ENCODE measurements around the gene STUM.

STUM gene

DNA sequence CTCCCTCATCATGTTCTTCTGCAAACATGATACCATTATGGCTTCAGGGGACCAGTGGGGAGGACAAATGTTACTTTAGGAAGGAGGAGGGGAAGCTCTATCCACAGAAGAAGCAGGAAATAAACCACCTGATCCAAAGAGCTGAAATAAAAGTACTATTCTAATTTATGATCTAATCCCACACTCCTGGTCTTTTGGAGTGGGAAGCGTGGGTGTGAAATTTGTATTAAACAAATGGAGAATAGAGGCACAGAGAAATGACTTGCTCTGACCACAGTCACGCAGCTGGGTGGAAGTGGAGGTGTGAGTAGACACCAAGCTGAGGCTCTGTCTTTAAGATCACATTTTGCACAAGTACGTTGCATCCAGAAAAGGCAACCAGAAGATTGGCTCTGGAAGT, 14.5 kb upstream of the STUM start:
- DNase-seq = no peak

DNA sequence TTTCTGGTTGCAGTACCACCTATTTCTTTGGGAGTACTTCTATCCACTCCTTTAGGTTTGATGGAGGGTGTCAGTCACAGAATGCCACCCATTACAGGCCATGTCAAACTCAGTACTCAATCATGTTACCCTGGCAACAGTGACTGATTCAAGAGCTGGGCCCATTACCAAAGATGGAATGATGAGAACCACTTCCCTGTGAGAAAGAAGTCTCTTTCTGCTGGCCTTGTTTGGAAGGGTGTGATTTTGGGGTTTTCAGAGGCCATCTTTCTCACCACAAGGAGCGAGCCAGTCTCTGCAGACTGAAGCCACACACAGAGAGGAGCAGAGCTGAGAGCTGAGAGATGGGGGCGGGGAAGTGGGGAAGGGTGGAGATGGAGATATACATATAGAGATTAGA, 13.9 kb upstream of the STUM start:
- no peak for DNase-seq

DNA sequence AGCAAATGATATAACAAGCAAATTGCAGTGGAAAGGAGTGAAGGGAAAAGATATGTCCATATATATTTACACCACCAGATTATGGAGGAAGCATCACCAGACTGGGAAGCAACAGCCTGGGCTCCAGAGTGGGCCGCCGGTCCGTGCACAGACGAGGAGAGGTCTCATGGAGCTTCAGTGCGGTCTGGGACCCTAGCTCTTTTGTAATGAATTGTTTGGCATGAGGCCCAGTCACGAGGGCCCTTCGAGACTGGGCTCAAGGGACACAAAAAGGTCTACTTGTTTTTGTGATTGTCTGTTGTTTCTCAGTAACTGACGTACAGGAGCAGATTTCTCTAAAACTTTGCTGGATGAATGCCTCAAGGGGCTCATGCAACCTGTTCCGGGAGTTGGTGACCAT, 12.9 kb upstream of the STUM start:
- DNase-seq = no peak

DNA sequence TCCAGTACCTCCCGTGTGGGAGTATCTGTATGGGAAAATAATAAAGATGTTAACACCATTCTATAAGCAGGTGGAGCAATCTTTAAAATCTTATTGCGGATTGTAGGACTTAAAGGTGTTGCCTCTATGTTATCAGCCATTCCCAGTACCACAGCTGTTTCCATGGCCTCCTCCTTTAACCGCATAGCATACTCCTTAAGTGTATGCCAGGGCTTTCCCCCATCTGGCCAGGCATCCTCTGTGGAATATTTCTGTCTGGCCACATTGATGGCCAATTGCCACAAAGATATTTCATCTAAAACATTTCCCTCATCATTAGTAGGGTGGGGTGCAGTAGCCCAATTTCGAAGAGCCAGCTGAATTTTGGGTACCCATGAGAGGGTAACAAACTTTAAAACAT, 7.3 kb upstream of the STUM start:
- no peak for DNase-seq

DNA sequence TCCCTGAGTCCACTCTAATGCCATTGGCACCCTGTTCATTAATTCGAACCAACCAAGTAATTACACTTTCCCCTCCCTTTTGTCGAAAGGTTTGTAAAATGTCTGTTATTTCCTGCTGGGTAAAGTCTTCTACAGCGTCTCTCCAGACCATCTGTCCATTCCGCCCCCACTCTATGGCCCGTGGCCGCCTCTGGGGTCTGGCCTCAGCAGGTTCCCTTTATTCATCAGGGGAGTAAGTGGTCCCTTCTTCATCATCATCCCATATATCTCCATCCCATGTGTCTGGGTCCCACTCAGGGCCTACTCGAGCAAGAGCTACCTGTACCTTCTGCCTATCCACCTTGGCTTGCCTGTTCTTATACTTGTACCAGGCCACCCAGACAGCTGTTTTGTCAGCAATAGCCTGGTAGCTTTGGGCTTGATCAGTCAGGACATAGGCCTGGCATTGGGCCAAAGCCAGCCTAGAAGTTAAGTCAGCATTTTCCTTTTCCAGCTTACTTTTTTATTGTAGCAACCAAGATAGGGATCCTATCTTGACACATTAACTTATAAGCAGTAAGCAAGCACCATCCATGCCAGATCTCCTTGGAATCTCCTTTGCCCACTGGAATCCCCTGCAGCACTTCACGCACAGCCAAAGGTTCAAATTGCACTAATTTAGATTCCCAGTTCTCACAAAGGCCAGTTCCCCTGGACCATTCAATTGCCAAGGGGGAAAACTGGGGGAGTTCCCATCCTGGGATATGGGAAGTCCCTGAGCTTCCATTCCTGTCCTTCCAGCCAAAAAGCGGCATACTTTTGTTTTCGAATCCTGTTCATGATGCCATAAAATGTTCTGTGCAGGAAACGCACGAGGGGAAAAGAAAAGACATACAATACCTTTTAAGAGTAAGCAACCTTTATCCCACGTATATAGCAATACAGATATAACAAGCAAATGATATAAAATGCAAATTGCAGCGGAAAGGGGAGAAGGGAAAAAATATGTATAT, 6.6 kb upstream of the STUM start:
- DNase-seq = no peak

DNA sequence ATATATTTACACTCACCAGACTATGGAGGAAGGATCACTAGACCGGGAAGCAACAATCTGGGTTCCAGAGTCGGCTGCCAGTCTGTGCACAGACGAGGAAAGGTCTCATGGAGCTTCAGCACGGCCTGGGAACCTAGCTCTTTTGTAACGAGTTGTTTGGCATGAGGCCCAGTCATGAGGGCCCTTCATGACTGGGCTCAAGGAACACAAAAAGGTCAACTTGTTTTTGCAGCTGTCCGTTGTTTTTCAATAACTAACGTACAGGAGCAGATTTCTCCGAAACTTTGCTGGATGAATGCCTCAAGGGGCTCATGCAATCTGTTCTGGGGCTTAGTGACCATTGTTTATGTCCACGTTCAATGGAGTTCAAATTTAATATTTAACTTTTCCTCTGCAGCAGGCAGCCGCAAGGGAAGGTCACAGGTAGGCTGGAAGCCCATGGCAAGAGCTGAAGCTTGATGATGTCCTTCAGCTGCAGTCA, 5.9 kb upstream of the STUM start:
- DNase-seq = no peak

DNA sequence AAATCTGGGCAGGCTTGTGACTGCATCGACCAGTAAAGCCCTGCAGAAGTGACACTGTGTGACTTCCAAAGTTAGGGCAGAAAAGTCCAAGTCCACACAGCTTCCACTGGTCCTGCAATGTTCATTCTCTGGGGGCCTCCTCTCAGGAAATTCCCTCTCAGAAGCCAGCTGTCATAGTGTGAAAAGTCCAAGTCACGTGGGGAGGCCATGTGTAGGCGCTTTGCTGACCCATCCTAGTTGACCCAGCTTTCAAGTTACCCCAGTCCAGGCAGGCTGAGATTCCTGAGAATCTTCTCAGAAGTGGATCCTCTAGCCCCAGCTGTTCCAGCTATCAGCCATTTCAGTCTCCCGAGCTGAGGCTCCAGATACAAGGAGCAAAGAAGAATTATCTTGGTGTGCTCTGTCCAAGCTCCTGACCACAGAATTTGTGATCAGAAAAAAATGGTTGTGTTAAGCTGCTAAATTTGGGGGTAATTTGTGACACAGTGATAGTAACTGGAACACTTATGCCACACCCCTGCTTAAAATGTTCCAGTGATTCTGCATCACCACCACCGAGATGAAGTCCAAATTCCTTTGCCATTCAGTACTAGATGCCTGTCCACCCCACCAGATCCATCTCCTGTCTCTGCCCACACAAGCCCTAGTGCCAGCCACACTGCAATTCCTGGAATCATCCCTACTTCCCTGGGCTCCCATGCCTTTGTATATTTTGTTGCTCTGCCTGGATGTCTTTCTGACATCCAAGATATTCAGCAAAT, 2.5 kb upstream of the STUM start:
- DNase-seq = no peak

DNA sequence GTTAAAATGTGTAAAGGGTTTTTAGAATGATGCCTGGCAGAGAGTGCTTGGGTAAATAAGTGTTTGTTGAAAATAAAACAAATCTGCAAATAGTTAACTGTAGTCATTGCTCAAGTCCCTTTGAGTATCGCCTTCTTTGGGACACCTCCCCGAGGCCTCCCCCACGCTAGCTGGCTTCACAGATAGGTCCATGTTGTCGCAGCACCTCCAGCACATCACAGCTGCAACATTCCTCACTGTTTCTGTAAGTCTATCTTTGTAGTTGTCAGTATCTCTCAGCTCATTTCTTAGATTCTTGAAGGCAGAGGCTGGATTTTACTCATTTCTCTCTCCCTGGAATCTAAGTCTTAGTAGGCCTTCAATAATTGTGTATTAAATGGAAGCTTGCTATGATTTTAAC, 1.6 kb upstream of the STUM start:
- no peak for DNase-seq

DNA sequence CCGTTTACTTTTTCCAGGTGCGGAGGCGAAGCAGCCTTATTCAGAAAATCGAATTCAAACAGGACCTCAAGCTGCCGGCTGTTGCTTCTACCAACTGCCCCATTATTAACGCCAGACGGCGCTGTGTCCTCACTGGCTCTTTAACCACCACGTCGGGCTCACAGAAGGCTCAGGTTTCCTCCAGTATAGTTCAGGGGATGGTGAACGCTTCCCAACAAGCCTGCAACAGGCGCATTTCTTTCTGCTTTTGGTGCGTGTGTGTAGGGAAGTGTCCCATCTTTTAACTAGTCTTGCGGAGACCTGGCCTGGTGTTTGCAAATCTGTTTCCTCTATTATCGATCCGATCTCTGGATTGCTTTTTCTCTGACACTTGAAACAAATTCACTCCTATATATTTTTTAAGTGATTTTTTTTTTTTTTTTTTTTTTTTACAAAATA, 791 bp upstream of the STUM start:
- DNase-seq = peak; percentile 80

DNA sequence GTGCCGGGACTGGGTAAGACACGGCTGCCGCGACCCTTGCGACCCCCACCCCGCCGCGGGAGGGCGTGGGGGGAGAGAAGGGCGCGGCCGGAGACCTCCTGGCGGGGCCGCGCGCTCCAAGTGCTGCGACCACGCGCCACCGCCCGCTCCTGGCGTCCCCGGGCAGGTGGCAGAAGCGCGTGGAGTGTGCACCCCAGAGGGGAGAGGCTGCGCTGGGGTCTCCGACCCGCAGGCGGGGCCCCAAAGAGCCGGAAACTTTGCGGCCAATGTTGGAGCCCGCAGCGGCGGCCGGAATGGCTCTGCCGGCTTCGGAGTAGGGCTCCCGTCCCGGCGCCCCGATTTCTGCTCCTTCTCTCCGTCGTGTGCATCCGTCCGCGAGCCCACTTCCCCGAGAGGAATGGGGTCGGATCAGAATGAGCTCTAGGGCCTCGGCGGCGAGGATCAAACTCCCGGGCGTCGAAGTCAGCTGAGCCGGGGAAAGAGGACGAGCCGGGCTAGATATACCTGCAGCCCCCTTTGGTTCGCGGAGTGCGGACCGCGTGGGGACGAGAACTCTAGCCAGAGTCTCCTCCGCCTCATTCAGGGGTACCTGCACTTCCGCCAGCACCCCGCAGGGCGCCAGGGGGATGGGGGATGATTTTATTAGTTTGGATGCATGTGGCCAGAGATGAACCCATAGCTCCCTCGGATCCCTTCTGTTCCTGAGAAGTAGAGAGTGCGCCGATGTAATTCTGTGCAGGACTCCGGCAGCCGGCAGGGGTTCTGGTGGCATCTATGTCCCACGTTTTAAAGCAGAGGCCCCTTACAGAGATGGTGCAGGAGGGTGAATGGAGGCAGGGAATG, 751 bp downstream of the STUM start:
- DNase-seq = no peak

DNA sequence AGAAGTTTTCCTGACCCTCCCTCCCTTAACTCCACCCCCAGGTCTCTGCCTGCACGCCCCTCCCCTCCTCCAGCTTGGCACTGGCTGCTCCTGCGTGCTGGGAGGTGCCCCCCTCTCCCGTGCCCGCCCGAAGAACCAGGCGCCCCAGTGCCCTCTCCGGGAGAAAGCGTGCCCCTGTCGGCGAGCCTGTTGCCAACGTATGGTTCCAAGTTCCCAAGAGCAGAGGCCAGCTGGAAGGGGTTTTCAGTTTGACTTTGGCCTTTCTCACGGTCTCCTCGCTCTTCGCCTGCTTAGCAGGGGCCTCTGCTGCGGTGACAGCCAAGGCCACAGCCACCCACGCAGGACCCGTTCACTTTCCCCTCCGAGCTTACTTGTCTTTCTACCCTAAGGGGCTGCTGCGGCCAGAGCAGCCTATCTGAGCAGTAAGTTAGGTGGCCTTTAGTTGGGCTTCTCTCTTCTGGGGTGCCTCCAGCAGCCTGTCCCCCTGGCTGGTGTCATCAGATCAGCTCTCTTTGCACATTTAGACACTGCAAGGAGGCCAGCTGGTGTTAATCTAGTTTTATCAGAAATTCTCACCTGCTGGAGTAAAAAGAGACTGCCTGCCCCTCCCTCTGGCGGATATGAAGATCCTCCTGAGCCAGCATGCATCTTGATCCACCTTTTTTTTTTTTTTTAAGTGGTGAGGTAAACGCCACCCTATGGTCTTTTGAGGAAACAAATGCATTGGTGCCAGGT, 1.5 kb downstream of the STUM start:
- DNase-seq = no peak

DNA sequence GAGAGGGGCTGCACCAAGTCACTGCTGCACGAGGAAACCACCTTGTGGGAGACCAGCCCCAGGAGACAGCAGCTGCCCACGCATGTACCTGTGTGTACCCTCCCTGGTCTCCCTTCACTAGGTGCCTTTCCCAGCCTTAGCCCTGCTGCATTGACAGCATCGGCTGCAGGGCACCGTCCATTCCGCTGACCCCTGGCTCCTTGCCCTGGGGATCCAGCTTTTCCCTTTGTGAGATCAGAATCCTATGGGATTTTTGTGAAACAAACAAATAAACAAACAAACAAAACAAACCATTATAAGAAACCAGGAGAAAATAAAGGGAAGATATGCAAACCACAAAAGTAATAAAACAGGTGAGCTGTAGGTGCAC, 2.1 kb downstream of the STUM start:
- DNase-seq = no peak

DNA sequence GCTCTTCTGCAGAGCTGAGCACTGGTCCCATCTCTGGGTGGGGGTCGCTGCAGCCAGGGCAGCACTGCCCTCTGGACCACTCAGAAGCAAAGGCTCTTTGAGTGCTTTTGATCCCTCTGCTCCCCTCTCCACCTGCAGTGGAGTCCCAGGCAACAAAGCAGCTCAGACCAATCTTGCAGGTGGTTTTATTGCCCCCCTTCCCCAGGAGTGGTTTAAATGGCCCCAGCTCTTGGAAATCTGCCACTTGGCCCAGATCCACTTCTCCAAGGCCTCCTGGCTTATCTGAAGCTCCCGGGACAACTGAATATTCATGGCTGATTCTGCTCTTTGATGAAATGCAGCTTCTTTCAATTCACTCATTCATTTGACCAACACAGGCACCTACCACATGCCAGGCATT, 2.7 kb downstream of the STUM start:
- no peak for DNase-seq

DNA sequence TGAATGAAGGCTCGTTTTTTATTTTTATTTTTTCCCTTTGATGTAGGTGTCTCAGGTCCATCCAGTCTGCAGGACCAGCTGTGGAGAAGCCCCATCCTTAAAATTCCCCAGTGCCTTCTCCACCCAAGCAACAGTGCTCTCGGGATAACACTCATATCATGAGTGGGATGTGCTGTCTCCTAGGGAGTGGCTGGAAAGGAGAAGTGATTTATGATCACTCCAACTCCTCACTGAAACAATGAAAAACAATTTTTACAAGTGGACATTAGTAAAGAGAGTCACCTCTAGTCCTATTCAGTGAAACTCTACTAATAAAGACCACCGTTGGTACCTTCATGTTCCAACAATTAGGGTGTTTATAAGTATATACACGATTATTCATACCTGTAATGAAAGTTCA, 3.5 kb downstream of the STUM start:
- DNase-seq = no peak

DNA sequence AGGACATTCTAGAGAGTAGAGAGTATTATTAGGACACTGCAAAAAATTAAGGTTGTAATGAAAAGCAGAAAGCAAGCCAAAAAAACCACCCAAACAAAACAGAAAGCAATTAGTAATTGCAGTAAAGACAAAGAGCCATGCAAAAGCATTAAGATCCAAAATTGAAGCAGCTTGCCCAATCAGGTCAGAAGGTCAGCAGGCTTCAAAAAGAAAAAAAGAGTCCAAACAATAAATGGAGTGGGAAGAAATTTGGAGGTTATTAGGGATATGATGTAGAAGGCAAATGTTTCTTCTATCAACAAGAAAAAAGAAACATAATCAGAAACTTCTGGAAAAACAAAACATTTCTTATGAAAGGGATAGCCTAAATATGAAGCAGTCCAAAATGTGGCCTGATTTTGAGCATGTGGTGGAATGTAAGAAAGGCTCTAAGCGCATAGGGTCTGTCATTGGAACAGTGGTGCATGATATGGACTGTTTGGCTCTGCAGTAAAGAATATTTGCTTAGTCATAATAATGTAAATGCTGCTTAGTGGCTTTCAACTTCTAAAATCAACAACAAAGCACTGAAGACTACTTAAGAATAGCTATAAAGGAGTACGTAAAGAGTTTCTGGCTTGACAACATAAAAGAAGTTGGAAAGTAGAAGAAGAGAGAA, 4.8 kb downstream of the STUM start:
- DNase-seq = no peak

DNA sequence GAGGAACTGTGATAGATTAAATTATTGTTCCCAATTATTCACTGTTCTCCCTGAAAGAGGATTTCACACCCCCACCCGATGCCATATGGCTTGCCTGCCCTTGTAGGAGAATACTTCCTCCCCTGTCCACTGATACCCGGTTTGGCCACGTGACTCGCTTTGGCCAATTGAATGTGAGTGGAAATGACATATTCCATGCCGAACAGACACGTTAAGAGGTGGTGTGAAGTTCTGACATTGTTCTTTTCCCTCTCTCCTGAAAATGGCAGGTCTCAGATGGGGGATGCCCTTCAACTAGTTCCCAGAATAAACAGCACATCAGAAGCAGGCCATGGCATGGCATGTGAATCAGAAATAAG, 5.3 kb downstream of the STUM start:
- no peak for DNase-seq

DNA sequence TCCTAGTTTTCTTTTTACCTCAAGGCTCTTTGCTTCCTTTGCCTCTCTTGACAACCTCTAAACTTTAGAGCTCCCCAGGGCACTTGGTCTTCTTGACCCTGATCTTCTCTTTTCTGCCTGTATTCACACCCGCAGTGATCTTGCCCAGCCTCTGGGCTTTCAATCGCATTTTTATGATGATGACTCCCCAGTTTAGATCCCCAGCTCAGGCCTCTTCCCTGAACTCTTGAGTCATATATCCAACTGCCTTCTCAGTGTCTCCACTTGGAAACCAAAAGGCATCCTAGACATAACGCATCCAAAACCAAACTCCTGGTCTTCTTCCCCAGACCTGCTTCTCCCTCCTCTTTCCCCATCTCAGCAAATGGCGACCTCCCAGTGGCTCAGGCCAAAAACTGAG, 6.5 kb downstream of the STUM start:
- DNase-seq = no peak

DNA sequence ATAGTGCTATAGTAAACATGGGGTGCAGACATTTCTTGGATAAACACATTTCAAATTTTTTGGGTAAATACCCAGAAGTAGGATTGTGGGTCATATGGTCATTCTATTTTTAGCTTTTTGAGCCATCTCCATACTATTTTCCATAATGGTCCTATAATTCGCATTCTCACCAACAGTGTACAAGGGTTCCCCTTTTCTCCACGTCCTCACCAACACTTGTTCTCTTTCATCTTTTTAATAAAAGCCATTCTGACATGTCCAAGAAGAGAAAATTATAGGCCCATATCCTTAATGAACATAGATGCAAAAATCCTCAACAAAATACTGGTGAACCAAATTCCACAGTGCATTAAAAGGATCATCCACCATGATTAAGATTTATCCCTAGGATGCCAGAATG, 8.9 kb downstream of the STUM start:
- DNase-seq = no peak

DNA sequence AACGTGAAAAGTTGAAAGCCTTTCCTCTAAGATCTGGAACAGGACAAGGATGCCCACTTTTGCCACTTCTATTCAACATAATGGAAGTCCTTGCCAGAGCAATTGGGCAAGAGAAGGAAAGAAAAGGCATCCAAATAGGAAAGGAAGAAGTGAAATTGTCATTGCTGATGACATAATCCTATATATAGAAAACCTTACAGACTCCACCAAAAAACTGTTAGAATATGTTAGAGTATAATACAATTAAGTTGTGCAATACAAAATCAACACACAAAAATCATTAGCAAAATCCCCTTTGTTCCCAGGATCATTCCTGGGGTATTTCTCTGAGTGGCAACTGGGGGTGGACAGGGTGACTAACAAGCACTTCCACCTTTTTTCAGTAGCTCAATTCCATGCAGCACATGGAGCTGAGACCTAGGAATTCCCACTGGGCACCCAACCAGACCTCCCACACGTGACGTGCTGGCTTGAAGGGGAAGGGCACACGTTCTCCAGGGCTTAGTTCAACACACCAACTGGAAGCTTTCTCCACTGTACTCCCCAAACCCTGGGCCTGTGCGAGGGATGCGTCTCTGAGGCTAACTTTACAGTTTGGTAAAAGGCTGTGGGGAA, 9.6 kb downstream of the STUM start:
- no peak for DNase-seq

DNA sequence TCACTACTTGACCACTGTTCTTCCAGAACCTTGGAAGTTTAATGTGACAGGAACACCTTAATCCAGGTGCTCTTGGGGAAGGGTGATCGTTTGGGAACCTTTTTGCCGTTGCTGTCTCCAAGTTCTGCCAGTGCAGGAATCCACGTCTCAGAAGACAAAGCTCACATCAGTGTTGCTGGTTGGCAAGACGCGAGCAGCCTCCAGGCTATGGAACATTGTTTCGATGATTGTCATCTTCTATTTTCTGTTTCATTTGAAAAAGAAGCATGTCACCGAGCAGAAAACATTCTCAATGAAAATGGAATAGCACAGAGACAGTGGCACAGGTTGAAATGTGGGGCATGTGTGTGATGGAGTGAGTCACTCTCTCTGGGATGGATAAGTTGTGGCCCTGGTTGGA, 11.7 kb downstream of the STUM start:
- DNase-seq = no peak

DNA sequence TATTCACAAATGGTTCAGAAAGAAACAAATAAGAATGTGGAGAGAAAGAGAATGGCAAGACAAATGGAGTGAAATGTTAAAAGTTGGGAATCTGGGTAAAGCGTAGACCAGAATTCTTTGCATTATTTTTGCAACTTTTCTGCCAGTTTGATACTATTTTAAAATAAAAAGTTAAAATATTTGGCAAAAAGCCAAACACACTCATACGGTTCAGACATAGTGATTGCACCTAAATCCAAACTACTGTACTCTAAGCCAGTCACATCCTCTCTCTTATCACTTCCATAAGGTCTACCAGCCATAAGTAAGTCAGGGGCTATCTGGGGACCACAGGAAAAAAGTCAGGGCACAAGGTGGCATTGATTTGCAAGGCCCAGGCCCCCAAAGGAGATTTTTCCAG, 14.4 kb downstream of the STUM start:
- no peak for DNase-seq

DNA sequence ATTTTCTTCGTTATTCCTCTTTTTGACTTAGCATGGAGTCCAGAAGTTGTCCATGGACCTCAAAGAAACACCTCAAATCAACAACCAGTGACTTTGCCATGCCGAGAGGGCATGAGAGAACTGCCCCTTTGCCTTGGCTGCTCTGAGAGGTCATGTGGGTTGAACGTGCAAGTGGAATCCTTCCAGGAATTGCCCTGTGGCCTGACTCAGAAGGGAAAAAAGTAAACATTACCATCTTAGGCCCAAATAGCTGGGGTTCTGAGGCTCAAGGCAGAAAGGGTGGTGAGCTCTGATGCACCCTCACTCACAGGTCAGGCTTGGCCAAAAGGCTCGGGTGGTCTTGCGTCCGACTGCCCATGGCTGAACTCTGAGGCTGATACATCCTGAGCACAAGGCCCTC, 15.1 kb downstream of the STUM start:
- DNase-seq = no peak
